Keratinocyte (primary cell): ENCODE results near the gene SLC5A1. TPM values are rescaled to one million over a fixed set of nuclear protein-coding genes. Genes with fewer than 3 reads are reported as not detected.

Experiments used
- DNase-seq: peaks from one replicate; pipeline ENCODE4 v3.0.0-alpha.2; 2011; ENCODE audit warnings: low read depth, missing footprints, low spot score
- FAIRE-seq: peaks from 2 replicates; lab custom pipeline; 2011; peaks lifted over from hg19 to GRCh38; lab: Jason Lieb, UNC
- H2AFZ ChIP-seq: 2 replicates; pipeline ENCODE4 v1.6.0; 2012; ENCODE audit warnings: low read length, control low read depth, inconsistent platforms; ENCODE audit not compliant: control insufficient read depth
- H3K27ac ChIP-seq: 2 replicates; pipeline ENCODE4 v1.5.1; 2011; ENCODE audit warnings: low read length; ENCODE audit not compliant: control insufficient read depth, insufficient read depth
- H3K27me3 ChIP-seq: 3 replicates; pipeline ENCODE4 v1.6.0; 2011; ENCODE audit warnings: low read length; ENCODE audit not compliant: control insufficient read depth, insufficient read depth; ENCODE audit errors: extremely low read depth
- H3K36me3 ChIP-seq, 2 experiments: 2 replicates in 1 of 2; 3 replicates in 1 of 2; pipeline ENCODE4 v1.5.1; 2011; ENCODE audit warnings: low read length in 2 of 2, mild to moderate bottlenecking in 1 of 2; ENCODE audit not compliant: control insufficient read depth in 2 of 2, insufficient read depth in 2 of 2; ENCODE audit errors: extremely low read depth in 1 of 2
- H3K4me1 ChIP-seq: 3 replicates; pipeline ENCODE4 v1.5.1; 2011; ENCODE audit warnings: low read length; ENCODE audit not compliant: control insufficient read depth, insufficient read depth; ENCODE audit errors: extremely low read depth
- H3K4me2 ChIP-seq: 3 replicates; pipeline ENCODE4 v1.6.0; 2011; ENCODE audit warnings: low read depth, low read length; ENCODE audit not compliant: control insufficient read depth, insufficient read depth; ENCODE audit errors: extremely low read depth
- H3K4me3 ChIP-seq, 3 experiments: fragments of 200-600 bp in 1 of 3; sonication (generic) in 1 of 3; 2 replicates in 2 of 3; 3 replicates in 1 of 3; pipeline ENCODE4 v1.5.1; 2011 to 2016; ENCODE audit warnings: low read length in 3 of 3, mild to moderate bottlenecking in 3 of 3, control low read depth in 2 of 3, inconsistent platforms in 1 of 3, low read depth in 1 of 3, mixed read lengths in 1 of 3, mixed run types in 1 of 3, moderate library complexity in 1 of 3; ENCODE audit not compliant: control insufficient read depth in 2 of 3, insufficient read depth in 2 of 3; ENCODE audit errors: extremely low read depth in 1 of 3
- H3K79me2 ChIP-seq: 2 replicates; pipeline ENCODE4 v1.6.0; 2012; ENCODE audit warnings: low read length; ENCODE audit not compliant: control insufficient read depth, insufficient read depth
- H3K9ac ChIP-seq: 3 replicates; pipeline ENCODE4 v1.6.0; 2011; ENCODE audit warnings: low read length; ENCODE audit not compliant: control insufficient read depth, insufficient read depth; ENCODE audit errors: extremely low read depth
- H3K9me1 ChIP-seq: 3 replicates; pipeline ENCODE4 v1.6.0; 2011; ENCODE audit warnings: low read length; ENCODE audit not compliant: control insufficient read depth, insufficient read depth; ENCODE audit errors: extremely low read depth
- H3K9me3 ChIP-seq: 2 replicates; pipeline ENCODE4 v1.5.1; 2012; ENCODE audit warnings: low read depth, low read length; ENCODE audit not compliant: control insufficient read depth
- H4K20me1 ChIP-seq: 3 replicates; pipeline ENCODE4 v1.6.0; 2011; ENCODE audit warnings: low read length; ENCODE audit not compliant: control insufficient read depth, insufficient read depth; ENCODE audit errors: extremely low read depth
- CTCF ChIP-seq, 3 experiments: IDR thresholded peaks in 1 of 3; conservative IDR thresholded peaks in 1 of 3; optimal IDR thresholded peaks in 1 of 3; 2 replicates in 2 of 3; 3 replicates in 1 of 3; pipeline versions ENCODE3 to v1.5.1; 2011; ENCODE audit warnings: low read length in 3 of 3, mild to moderate bottlenecking in 3 of 3, moderate library complexity in 2 of 3, control low read depth in 1 of 3, inconsistent platforms in 1 of 3; ENCODE audit not compliant: insufficient read depth in 2 of 3; ENCODE audit errors: extremely low read depth in 1 of 3
- EZH2 ChIP-seq: IDR thresholded peaks from one replicate; pipeline ENCODE4 v1.6.1; 2012; ENCODE audit warnings: inconsistent platforms, mild to moderate bottlenecking, low read length, moderate library complexity
- dilution Hi-C: fragments of 300-500 bp; cut with MboI; formaldehyde crosslinking; loops from one replicate; pipeline ENCODE4 v1.7.0; 2020; ENCODE audit warnings: low sequenced_read_pairs; ENCODE audit not compliant: extremely low pct_ligation_motif_present
- polyA plus RNA-seq, 5 experiments: library from polyadenylated mRNA; depleted of rRNA in 3 of 5; stranded (reverse) in 3 of 5; stranded (forward) in 1 of 5; unstranded in 1 of 5; fragments of >200 nt; gene quantifications; 1 replicate in 1 of 5; 2 replicates in 3 of 5; 3 replicates in 1 of 5; pipeline versions ENCODE4 v1.2.1 to v1.2.3, GENCODE V29; 2011 to 2012; ENCODE audit warnings: missing spikeins in 2 of 5, low read depth in 1 of 5, low replicate concordance in 1 of 5

Gene SLC5A1
- polyA plus RNA-seq, 1 donor (not counting 4 experiments of a cell fraction or from before 2014, with no cell fraction given): 2.0 TPM

GRCh38 chr22:32024796-32025195, 18.3 kb upstream of the SLC5A1 start:
- no peaks in the 10 kb centered on the region for H3K9me3 ChIP-seq
- dilution Hi-C loops: no loop called here
- DNase-seq (peak; percentile 44), FAIRE-seq (peak; percentile 77)
- no peaks in the 10 kb centered on the region for H3K36me3 ChIP-seq
- H3K9ac ChIP-seq: no peak overlapping the region
- TF ChIP-seq CTCF (optimal IDR thresholded peaks at IDR 0.05 in 1 of 3, IDR thresholded peaks at IDR 0.05 in 1 of 3, conservative IDR thresholded peaks at IDR 0.05 in 1 of 3; ENCODE audit: extremely low read depth in 1 of 3, insufficient read depth in 2 of 3, low read length in 3 of 3) (no peak), EZH2 (no peak)
- H3K4me3 ChIP-seq: no peak overlapping the region
- no peaks in the 10 kb centered on the region for H3K27me3 ChIP-seq
- H3K27ac ChIP-seq: no peak overlapping the region
- no peak overlapping the region for H3K4me2 ChIP-seq
- H3K79me2 ChIP-seq: no peaks in the 10 kb centered on the region
- H3K9me1 ChIP-seq: no peaks in the 10 kb centered on the region
- no peaks in the 10 kb centered on the region for H4K20me1 ChIP-seq
- H3K4me1 ChIP-seq: peaks cover 10% of the 10 kb centered on the region
- no peak overlapping the region for H2AFZ ChIP-seq

GRCh38 chr22:32030518-32031247, 12.4 kb upstream of the SLC5A1 start:
- dilution Hi-C loops: no loop called here
- Histone ChIP-seq H3K79me2 (no peaks in the 10 kb centered on the region), H3K9ac (no peak overlapping the region), H2AFZ (no peak overlapping the region), H3K4me1 (no peaks in the 10 kb centered on the region), H3K9me1 (no peaks in the 10 kb centered on the region), H3K9me3 (no peaks in the 10 kb centered on the region), H4K20me1 (no peaks in the 10 kb centered on the region), H3K4me3 (no peak overlapping the region), H3K27me3 (no peaks in the 10 kb centered on the region), H3K36me3 (no peaks in the 10 kb centered on the region), H3K27ac (no peak overlapping the region), H3K4me2 (no peak overlapping the region)
- DNase-seq: no peak
- TF ChIP-seq EZH2 (no peak), CTCF (optimal IDR thresholded peaks at IDR 0.05 in 1 of 3, IDR thresholded peaks at IDR 0.05 in 1 of 3, conservative IDR thresholded peaks at IDR 0.05 in 1 of 3; ENCODE audit: extremely low read depth in 1 of 3, insufficient read depth in 2 of 3, low read length in 3 of 3) (no peak)
- no peak for FAIRE-seq
